Osteocyte (in vitro differentiated cells): Measurements from ENCODE around the gene IL11RA. TPM values are rescaled to one million over a fixed set of nuclear protein-coding genes. Genes with fewer than 3 reads are reported as not detected.

ENCODE experiments used
- DNase-seq: peaks from one replicate; pipeline ENCODE4 v3.0.0; 2021; ENCODE audit warnings: mixed read lengths; ENCODE audit not compliant: unreplicated experiment; ENCODE audit errors: extremely low spot score
- H3K27ac Mint-ChIP-seq: one replicate; pipeline ENCODE4 v1.8.0; 2021; ENCODE audit warnings: mild to moderate bottlenecking, mixed read lengths; ENCODE audit not compliant: unreplicated experiment
- H3K27me3 Mint-ChIP-seq: one replicate; pipeline ENCODE4 v1.8.0; 2021; ENCODE audit warnings: mixed read lengths; ENCODE audit not compliant: unreplicated experiment
- H3K36me3 Mint-ChIP-seq: one replicate; pipeline ENCODE4 v1.8.0; 2021; ENCODE audit warnings: mixed read lengths; ENCODE audit not compliant: unreplicated experiment
- H3K4me1 Mint-ChIP-seq: one replicate; pipeline ENCODE4 v1.8.0; 2021; ENCODE audit warnings: mixed read lengths; ENCODE audit not compliant: unreplicated experiment
- H3K4me3 Mint-ChIP-seq: one replicate; pipeline ENCODE4 v1.8.0; 2021; ENCODE audit warnings: mild to moderate bottlenecking, moderate library complexity, mixed read lengths; ENCODE audit not compliant: unreplicated experiment
- H3K9me3 Mint-ChIP-seq: one replicate; pipeline ENCODE4 v1.8.0; 2021; ENCODE audit warnings: mixed read lengths; ENCODE audit not compliant: unreplicated experiment
- total RNA-seq: library from RNA; stranded (reverse); gene quantifications from 2 replicates; pipeline ENCODE4 v1.2.1, GENCODE V29; 2021
- TF ChIP-seq, protein P1 (sequence below): fragments of 200-600 bp; sonication (generic); IDR thresholded peaks from 2 replicates; pipeline ENCODE4 v1.5.0; 2021; ENCODE audit warnings: antibody characterized with exemption, mild to moderate bottlenecking, moderate library complexity

IL11RA gene
- total RNA-seq, 1 donor from 2014 or later, result 36.7 TPM

DNA sequence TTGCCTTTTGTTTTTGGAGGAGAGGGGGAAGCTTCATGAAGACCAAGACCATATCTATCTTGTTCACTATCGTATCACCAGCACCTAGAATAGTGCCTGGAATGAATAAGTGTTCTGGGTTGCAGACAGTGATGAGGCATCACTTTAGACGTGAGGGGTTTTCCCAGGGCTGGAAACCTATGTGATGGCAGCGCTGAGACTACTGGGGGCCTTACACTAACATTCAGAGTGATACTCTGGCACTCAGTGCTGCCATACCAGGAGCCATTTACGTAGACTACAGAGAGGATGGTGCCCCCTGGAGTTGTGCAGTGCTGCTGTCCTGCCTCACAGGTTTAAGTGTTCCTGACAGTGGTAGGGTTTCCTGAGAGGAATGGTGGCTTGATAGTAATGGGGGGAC is 32.2 kb downstream of the IL11RA start:
- Mint-ChIP-seq H3K36me3 (no peaks in the 10 kb centered on the region), H3K27ac (no peak overlapping the region), H3K4me3 (no peak overlapping the region), H3K4me1 (no peaks in the 10 kb centered on the region), H3K9me3 (no peaks in the 10 kb centered on the region), H3K27me3 (no peaks in the 10 kb centered on the region)
- DNase-seq, result no peak
- TF ChIP-seq, protein P1, sequence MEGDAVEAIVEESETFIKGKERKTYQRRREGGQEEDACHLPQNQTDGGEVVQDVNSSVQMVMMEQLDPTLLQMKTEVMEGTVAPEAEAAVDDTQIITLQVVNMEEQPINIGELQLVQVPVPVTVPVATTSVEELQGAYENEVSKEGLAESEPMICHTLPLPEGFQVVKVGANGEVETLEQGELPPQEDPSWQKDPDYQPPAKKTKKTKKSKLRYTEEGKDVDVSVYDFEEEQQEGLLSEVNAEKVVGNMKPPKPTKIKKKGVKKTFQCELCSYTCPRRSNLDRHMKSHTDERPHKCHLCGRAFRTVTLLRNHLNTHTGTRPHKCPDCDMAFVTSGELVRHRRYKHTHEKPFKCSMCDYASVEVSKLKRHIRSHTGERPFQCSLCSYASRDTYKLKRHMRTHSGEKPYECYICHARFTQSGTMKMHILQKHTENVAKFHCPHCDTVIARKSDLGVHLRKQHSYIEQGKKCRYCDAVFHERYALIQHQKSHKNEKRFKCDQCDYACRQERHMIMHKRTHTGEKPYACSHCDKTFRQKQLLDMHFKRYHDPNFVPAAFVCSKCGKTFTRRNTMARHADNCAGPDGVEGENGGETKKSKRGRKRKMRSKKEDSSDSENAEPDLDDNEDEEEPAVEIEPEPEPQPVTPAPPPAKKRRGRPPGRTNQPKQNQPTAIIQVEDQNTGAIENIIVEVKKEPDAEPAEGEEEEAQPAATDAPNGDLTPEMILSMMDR, result no peak

DNA sequence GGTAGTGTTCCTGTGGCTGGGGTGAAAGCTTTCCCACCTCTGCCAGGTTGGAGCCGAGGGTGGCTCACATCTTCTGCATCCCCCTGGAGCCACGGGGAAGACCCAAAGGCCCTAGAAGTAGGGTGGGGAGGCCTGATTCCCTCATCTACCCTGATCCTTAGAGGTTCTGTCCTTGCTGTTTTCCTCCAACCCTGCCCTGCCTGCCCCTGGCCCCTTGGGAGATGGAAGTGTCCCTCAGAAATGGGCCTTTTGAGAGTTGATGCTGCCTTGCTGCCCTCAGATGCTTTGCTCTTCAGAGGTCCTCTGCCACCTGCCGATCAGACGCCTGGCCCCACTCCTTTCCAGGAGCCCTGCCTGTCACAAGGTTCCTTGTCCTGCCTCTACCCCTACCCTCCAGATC is 32.8 kb downstream of the IL11RA start:
- H3K27ac Mint-ChIP-seq, result no peak overlapping the region
- H3K27me3 Mint-ChIP-seq, result no peaks in the 10 kb centered on the region
- no peak for DNase-seq
- no peak overlapping the region for H3K4me3 Mint-ChIP-seq
- H3K9me3 Mint-ChIP-seq, result no peaks in the 10 kb centered on the region
- H3K36me3 Mint-ChIP-seq, result no peaks in the 10 kb centered on the region
- TF ChIP-seq, protein P1, result no peak
- no peaks in the 10 kb centered on the region for H3K4me1 Mint-ChIP-seq

DNA sequence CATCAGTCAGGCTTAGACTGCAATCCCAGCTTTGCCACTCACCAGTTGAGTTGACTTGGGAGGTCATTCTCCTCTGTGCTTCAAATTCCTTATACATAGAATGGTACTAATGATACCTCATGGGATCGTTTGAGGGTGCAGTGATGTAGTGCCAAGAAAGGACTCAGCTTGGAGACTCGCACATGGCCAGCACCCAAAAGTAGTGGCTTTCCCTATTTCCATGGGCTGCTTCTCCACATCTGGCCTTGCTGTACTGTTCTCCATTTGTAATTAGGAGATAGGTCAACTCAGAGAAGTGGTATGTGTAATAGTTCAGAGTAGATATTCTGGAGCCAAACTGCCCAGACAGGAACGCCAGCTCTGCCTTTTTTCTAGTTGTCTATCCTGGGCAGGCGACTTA is 33.6 kb downstream of the IL11RA start:
- TF ChIP-seq, protein P1, result no peak
- DNase-seq, result no peak
- Mint-ChIP-seq H3K9me3 (no peaks in the 10 kb centered on the region), H3K4me3 (no peak overlapping the region), H3K27ac (no peak overlapping the region), H3K36me3 (no peaks in the 10 kb centered on the region), H3K4me1 (no peaks in the 10 kb centered on the region), H3K27me3 (no peaks in the 10 kb centered on the region)

DNA sequence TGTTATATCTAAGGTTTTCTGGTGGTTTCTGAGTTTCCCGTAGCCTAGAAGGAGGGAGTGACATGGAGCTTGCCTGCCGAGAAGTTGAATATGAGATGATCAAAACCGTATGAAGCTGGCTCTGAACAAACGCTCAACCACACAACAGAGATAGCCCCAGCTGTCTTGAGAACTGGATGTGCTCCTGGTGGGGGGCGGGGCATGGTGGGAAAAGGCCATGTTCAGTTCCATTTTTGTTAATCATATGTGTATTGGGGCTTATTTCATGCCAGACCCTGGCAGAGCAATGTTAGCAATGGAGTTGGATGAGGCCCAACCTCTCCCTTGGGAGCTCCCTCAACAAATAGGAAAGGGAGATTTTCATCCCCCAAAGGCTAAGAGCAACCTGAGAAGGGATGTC is 34.2 kb downstream of the IL11RA start:
- no peak for DNase-seq
- Mint-ChIP-seq H3K9me3 (no peaks in the 10 kb centered on the region), H3K4me1 (no peaks in the 10 kb centered on the region), H3K36me3 (no peaks in the 10 kb centered on the region), H3K4me3 (no peak overlapping the region), H3K27ac (no peak overlapping the region), H3K27me3 (no peaks in the 10 kb centered on the region)
- TF ChIP-seq, protein P1, result no peak

DNA sequence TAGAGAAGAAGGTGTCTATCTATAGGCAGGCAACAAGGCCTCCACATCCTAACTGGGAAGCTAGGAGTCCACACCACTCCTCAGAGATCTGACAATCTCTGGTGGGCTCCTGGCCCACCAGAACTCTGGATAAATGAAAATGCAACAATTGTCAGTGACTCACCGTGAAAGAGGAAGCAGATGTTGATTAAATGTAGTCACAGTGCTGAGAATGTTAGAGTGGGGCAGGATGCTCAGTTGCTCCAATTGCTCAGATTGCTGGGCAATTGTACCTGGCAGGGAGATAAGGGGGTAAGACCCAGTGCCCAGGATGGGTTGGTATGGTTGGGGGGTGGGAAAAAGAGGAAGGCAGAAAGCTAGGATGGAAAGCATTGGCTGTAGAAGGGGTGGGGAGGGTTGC is 34.7 kb downstream of the IL11RA start:
- Mint-ChIP-seq H3K4me3 (no peak overlapping the region), H3K36me3 (no peaks in the 10 kb centered on the region), H3K27ac (no peak overlapping the region), H3K4me1 (no peaks in the 10 kb centered on the region), H3K9me3 (no peaks in the 10 kb centered on the region), H3K27me3 (no peaks in the 10 kb centered on the region)
- no peak for DNase-seq
- TF ChIP-seq, protein P1, result no peak
